Measurements from ENCODE around the gene CACNA1B. TPM values are rescaled to one million over a fixed set of nuclear protein-coding genes. Genes with fewer than 3 reads are reported as not detected.

The CACNA1B gene
- total and polyA plus RNA-seq, 2 donors from 2014 or later, result 0.03 TPM; not detected in 1

DNA sequence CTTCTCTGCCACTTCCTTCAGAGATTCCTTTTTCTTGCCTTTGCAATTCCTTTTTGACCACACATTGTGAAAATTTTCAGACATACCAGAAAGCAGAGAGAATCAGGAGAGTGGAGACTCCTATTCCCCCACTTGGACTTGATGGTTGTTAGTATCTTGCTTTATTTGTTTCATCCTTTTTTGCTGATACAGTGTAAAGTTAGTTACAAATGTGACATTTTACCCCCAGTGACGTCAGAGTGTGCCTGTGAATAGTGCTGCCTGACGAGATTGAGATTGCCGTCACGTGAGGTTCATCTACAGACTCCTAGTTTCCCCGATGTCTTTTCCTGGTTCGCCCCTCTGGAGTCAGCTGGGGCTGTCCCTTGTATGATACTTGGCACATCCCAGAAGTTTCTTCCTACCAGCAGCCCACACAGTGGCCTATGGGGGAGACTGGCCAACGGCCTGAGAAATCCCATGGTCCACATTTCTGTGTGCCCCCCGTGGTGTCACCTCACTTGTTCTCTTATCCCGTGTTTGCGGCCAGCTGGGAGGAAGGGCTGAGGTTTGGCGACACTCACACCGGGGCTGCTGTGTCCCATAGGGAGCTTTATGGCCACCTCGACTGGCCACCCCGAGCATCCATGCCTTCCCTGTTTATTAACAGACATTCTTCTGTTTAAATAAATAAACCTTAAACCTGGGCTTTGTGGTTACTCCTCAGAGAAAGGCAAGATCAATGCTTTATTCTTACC is 48.2 kb upstream of the CACNA1B start:
- FAIRE-seq (no peak), DNase-seq (no peak)
- intact Hi-C loops (cut with DNase I), result no loop called here
- Histone ChIP-seq H3K36me3 (ENCODE audit: control insufficient read depth in 2 of 3, insufficient read depth in 3 of 3, low read length in 3 of 3) (peaks cover 0 to 21% (median 6%) of the 10 kb centered on the region in 3 donors), H3K27me3 (ENCODE audit: control insufficient read depth, insufficient read depth, low read length) (no peaks in the 10 kb centered on the region), H3K27ac (ENCODE audit: low read depth in 2 of 2, low read length in 2 of 2) (no peak overlapping the region), H3K4me3 (ENCODE audit: low read length in 3 of 3) (no peak overlapping the region), H3K9me3 (ENCODE audit: control insufficient read depth in 2 of 3, insufficient read depth in 1 of 3, low read length in 3 of 3) (no peaks in the 10 kb centered on the region), H3K9ac (ENCODE audit: low read length in 3 of 3) (no peak overlapping the region), H3K4me1 (ENCODE audit: control insufficient read depth in 2 of 3, insufficient read depth in 2 of 3, low read depth in 1 of 3, low read length in 3 of 3) (no peaks in the 10 kb centered on the region)
- TF ChIP-seq, protein P1, sequence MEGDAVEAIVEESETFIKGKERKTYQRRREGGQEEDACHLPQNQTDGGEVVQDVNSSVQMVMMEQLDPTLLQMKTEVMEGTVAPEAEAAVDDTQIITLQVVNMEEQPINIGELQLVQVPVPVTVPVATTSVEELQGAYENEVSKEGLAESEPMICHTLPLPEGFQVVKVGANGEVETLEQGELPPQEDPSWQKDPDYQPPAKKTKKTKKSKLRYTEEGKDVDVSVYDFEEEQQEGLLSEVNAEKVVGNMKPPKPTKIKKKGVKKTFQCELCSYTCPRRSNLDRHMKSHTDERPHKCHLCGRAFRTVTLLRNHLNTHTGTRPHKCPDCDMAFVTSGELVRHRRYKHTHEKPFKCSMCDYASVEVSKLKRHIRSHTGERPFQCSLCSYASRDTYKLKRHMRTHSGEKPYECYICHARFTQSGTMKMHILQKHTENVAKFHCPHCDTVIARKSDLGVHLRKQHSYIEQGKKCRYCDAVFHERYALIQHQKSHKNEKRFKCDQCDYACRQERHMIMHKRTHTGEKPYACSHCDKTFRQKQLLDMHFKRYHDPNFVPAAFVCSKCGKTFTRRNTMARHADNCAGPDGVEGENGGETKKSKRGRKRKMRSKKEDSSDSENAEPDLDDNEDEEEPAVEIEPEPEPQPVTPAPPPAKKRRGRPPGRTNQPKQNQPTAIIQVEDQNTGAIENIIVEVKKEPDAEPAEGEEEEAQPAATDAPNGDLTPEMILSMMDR (IDR thresholded peaks at IDR 0.05; ENCODE audit: borderline replicate concordance, extremely low read depth, insufficient read depth), result no peak

DNA sequence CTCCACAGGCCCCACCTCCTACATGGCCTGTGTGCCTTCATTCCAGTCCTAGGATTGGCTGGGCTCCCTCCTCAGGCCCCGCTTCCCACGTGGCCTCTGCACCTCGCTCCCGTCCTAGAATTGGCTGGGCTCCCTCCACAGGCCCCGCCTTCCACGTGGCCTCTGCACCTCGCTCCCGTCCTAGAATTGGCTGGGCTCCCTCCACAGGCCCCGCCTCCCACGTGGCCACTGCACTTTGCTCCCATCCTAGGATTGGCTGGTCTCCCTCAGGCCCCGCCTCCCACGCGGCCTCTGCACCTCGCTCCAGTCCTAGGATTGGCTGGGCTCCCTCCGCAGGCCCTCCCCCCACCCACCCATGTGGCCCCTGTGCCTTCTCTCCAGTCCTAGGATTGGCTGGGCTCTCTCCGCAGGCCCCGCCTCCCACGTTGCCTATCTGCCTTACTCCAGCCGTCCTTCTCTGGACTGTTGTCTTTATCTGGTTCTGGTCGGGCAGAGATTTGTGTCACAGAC is 45.3 kb upstream of the CACNA1B start:
- no peak overlapping the region for H3K9ac ChIP-seq (ENCODE audit: low read length in 3 of 3)
- intact Hi-C loops (cut with DNase I), result no loop called here
- H3K27me3 ChIP-seq (ENCODE audit: control insufficient read depth, insufficient read depth, low read length), result no peaks in the 10 kb centered on the region
- FAIRE-seq (no peak), DNase-seq (no peak)
- TF ChIP-seq, protein P1 (IDR thresholded peaks at IDR 0.05; ENCODE audit: borderline replicate concordance, extremely low read depth, insufficient read depth), result no peak
- H3K27ac ChIP-seq (ENCODE audit: low read depth in 2 of 2, low read length in 2 of 2), result no peak overlapping the region
- no peaks in the 10 kb centered on the region for H3K9me3 ChIP-seq (ENCODE audit: control insufficient read depth in 2 of 3, insufficient read depth in 1 of 3, low read length in 3 of 3)
- peaks cover 0 to 30% (median 5%) of the 10 kb centered on the region in 3 donors for H3K36me3 ChIP-seq (ENCODE audit: control insufficient read depth in 2 of 3, insufficient read depth in 3 of 3, low read length in 3 of 3)
- H3K4me1 ChIP-seq (ENCODE audit: control insufficient read depth in 2 of 3, insufficient read depth in 2 of 3, low read depth in 1 of 3, low read length in 3 of 3), result no peaks in the 10 kb centered on the region
- H3K4me3 ChIP-seq (ENCODE audit: low read length in 3 of 3), result no peak overlapping the region

DNA sequence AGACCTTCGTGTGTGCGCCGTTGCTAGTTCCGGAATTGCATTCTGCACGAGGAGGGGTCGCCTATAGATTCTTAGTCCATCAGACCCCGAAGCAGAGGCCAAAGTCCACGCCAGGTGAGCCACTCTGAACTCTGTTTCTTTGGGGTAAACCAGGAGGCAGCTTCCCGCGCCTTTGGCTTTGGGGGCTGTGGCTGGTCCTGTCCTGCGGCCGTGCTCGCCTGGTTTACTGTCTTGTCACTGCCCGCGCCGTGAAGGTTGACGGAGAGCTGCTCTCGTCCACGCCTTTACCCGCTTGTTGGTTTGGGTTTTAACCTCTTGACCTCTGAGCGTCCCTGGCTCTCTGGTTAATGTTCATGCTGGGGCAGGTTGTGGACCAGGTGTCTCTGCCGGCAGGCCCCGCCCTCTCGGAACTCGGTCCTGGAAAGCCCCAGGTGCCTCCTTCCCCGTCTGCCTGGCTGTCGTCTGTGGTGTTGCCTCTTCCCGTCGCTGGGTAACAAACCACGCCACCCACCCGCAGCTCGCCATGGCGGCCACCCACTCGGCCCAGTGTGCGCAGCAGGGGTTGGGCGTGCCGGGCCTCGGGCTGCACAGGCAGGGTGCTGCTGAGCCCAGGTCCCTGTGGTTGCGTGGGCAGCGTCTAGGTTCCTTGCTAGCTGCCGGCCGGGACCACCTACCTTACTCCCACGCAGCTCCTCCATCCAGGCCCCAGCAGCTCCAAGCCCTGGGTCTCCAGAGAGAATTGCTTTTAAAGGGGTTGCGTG is 44.6 kb upstream of the CACNA1B start:
- no peaks in the 10 kb centered on the region for H3K27me3 ChIP-seq (ENCODE audit: control insufficient read depth, insufficient read depth, low read length)
- no peaks in the 10 kb centered on the region for H3K4me1 ChIP-seq (ENCODE audit: control insufficient read depth in 2 of 3, insufficient read depth in 2 of 3, low read depth in 1 of 3, low read length in 3 of 3)
- FAIRE-seq, result no peak
- peaks cover 0 to 30% (median 5%) of the 10 kb centered on the region in 3 donors for H3K36me3 ChIP-seq (ENCODE audit: control insufficient read depth in 2 of 3, insufficient read depth in 3 of 3, low read length in 3 of 3)
- H3K27ac ChIP-seq (ENCODE audit: low read depth in 2 of 2, low read length in 2 of 2), result no peak overlapping the region
- H3K9ac ChIP-seq (ENCODE audit: low read length in 3 of 3), result no peak overlapping the region
- no peak overlapping the region for H3K4me3 ChIP-seq (ENCODE audit: low read length in 3 of 3)
- TF ChIP-seq, protein P1 (IDR thresholded peaks at IDR 0.05; ENCODE audit: borderline replicate concordance, extremely low read depth, insufficient read depth), result no peak
- no peak for DNase-seq
- no peaks in the 10 kb centered on the region for H3K9me3 ChIP-seq (ENCODE audit: control insufficient read depth in 2 of 3, insufficient read depth in 1 of 3, low read length in 3 of 3)
- intact Hi-C loops (cut with DNase I), result no loop called here

Measured in kidney (tissue), 14 donors.